HCT116 (cell line): Measurements from ENCODE around the gene PITPNM1. TPM values are rescaled to one million over a fixed set of nuclear protein-coding genes. Genes with fewer than 3 reads are reported as not detected.

Experiments used
- ATAC-seq: fragments of 200-7000 bp; cut with Tn5 transposase; 2 replicates; pipeline ENCODE4 v1.9.1; 2020; ENCODE audit warnings: mild to moderate bottlenecking, moderate library complexity
- BruUV-seq: library from RNA; stranded (reverse); fragments of 400-500 nt; replicated peaks from 2 replicates; lab custom pipeline; 2021; lab: Mats Ljungman, UMichigan
- CTCF ChIA-PET: fragments of 300-600 bp; sonication (Branson Sonifier 250); formaldehyde crosslinking; loops from one replicate; lab custom pipeline; 2021; ENCODE audit warnings: antibody characterized with exemption; lab: Charles Lee
- POLR2A ChIA-PET: fragments of 300-600, 350-600 bp; sonication (Branson Sonifier 250); formaldehyde crosslinking; loops from one replicate; lab custom pipeline; 2021; ENCODE audit warnings: antibody characterized with exemption; lab: Charles Lee
- RAD21 ChIA-PET, 2 experiments: fragments of 300-600 bp; sonication (Branson Sonifier 250); formaldehyde crosslinking; loops; one replicate each; lab custom pipeline; 2023; ENCODE audit warnings: low total read pairs in 2 of 2; ENCODE audit not compliant: uncharacterized antibody in 2 of 2, unreplicated experiment in 2 of 2, low non-redundant PET in 1 of 2; lab: Charles Lee
- DNase-seq: peaks from one replicate; pipeline ENCODE4 v3.0.0-alpha.2; 2010; ENCODE audit warnings: low read depth, low spot score
- H2AFZ ChIP-seq: fragments of 200-600 bp; shearing (Covaris generic), sonication (generic); 2 replicates; pipeline ENCODE4 v1.6.1; 2017; ENCODE audit warnings: low read depth, mixed run types, mixed read lengths, antibody characterized with exemption, low read length; ENCODE audit not compliant: poor library complexity, severe bottlenecking
- H3K27ac ChIP-seq: 2 replicates; pipeline ENCODE4 v1.5.1; 2012; ENCODE audit warnings: low read depth, low read length
- H3K27me3 ChIP-seq: fragments of 200-600 bp; sonication (generic); 2 replicates; pipeline ENCODE4 v1.6.1; 2016; ENCODE audit warnings: mixed run types, low read length, mixed read lengths; ENCODE audit not compliant: insufficient read depth
- H3K36me3 ChIP-seq, 2 experiments: fragments of 200-500 bp in 1 of 2; fragments of 200-600 bp in 1 of 2; sonication (Bioruptor generic) in 1 of 2; sonication (generic) in 1 of 2; 2 replicates each; pipeline versions ENCODE4 v1.5.1 to v1.6.1; 2014 to 2016; ENCODE audit warnings: low read length in 2 of 2, inconsistent platforms in 1 of 2, mixed read lengths in 1 of 2, mixed run types in 1 of 2; ENCODE audit not compliant: insufficient read depth in 2 of 2, control insufficient read depth in 1 of 2
- H3K4me1 ChIP-seq, 2 experiments: fragments of 200-600 bp in 1 of 2; sonication (generic) in 1 of 2; 2 replicates each; pipeline versions ENCODE4 v1.5.1 to v1.6.1; 2012 to 2017; ENCODE audit warnings: low read length in 2 of 2, inconsistent platforms in 1 of 2, mild to moderate bottlenecking in 1 of 2, mixed read lengths in 1 of 2, mixed run types in 1 of 2, moderate library complexity in 1 of 2; ENCODE audit not compliant: insufficient read depth in 2 of 2, control insufficient read depth in 1 of 2
- H3K4me2 ChIP-seq: fragments of 200-600 bp; sonication (generic); 2 replicates; pipeline ENCODE4 v1.6.1; 2017; ENCODE audit warnings: mixed run types, low read length, mixed read lengths
- H3K4me3 ChIP-seq, 2 experiments: fragments of 200-600 bp in 1 of 2; sonication (generic) in 1 of 2; replicated peaks in 1 of 2; 2 replicates each; pipeline ENCODE4 v1.5.1; 2011 to 2016; ENCODE audit warnings: low read length in 2 of 2, control low read depth in 1 of 2, low read depth in 1 of 2, mild to moderate bottlenecking in 1 of 2, mixed read lengths in 1 of 2, mixed run types in 1 of 2
- H3K79me2 ChIP-seq: fragments of 200-600 bp; sonication (generic); 2 replicates; pipeline ENCODE4 v1.6.1; 2017; ENCODE audit warnings: mild to moderate bottlenecking, mixed run types, low read length, moderate library complexity, mixed read lengths; ENCODE audit not compliant: insufficient read depth
- H3K9ac ChIP-seq: fragments of 200-600 bp; sonication (generic); 2 replicates; pipeline ENCODE4 v1.6.1; 2016; ENCODE audit warnings: low read length, mixed read lengths
- H3K9me2 ChIP-seq: fragments of 200-600 bp; sonication (generic), shearing (Covaris generic); 2 replicates; pipeline ENCODE4 v1.6.1; 2017; ENCODE audit warnings: mixed run types, mild to moderate bottlenecking, moderate library complexity; ENCODE audit not compliant: insufficient read depth
- H3K9me3 ChIP-seq, 2 experiments: fragments of 200-500 bp in 1 of 2; fragments of 200-600 bp in 1 of 2; sonication (Bioruptor generic) in 1 of 2; sonication (generic) in 1 of 2; 2 replicates each; pipeline ENCODE4 v1.6.1; 2014 to 2017; ENCODE audit warnings: low read length in 2 of 2, mixed read lengths in 2 of 2, inconsistent platforms in 1 of 2, low read depth in 1 of 2, mild to moderate bottlenecking in 1 of 2, mixed run types in 1 of 2, moderate library complexity in 1 of 2; ENCODE audit not compliant: control insufficient read depth in 1 of 2, insufficient read depth in 1 of 2
- H4K20me1 ChIP-seq: fragments of 200-600 bp; sonication (generic), shearing (Covaris generic); 2 replicates; pipeline ENCODE4 v1.6.1; 2017; ENCODE audit warnings: mixed run types, mild to moderate bottlenecking, moderate library complexity; ENCODE audit not compliant: insufficient read depth
- ATF3 ChIP-seq: IDR thresholded peaks from 2 replicates; pipeline ENCODE4 v1.6.1; 2012
- CBX3 ChIP-seq: IDR thresholded peaks from 2 replicates; pipeline ENCODE4 v1.6.1; 2012; ENCODE audit warnings: low read depth
- EZH2 ChIP-seq: fragments of 200-600 bp; sonication (generic); IDR thresholded peaks from 2 replicates; pipeline ENCODE4 v1.6.1; 2017; ENCODE audit warnings: antibody characterized with exemption, mixed run types
- JUND ChIP-seq: IDR thresholded peaks from 2 replicates; pipeline ENCODE4 v1.6.1; 2012
- MAX ChIP-seq: IDR thresholded peaks from 2 replicates; pipeline ENCODE4 v1.6.1; 2012
- POLR2A ChIP-seq: IDR thresholded peaks from 2 replicates; pipeline ENCODE4 v1.7.0; 2011; ENCODE audit warnings: borderline replicate concordance; ENCODE audit not compliant: insufficient read depth, insufficient read length; ENCODE audit errors: extremely low read depth
- REST ChIP-seq: IDR thresholded peaks from 2 replicates; pipeline ENCODE4 v1.6.1; 2012; ENCODE audit warnings: low read depth
- SIN3A ChIP-seq: IDR thresholded peaks from 2 replicates; pipeline ENCODE4 v1.6.1; 2012; ENCODE audit warnings: low read depth
- SP1 ChIP-seq: IDR thresholded peaks from 2 replicates; pipeline ENCODE4 v1.6.1; 2012; ENCODE audit warnings: low read depth
- TCF7L2 ChIP-seq: IDR thresholded peaks from 2 replicates; pipeline ENCODE4 v1.7.0; 2011; ENCODE audit warnings: borderline replicate concordance, inconsistent platforms; ENCODE audit not compliant: insufficient read depth, insufficient read length; ENCODE audit errors: extremely low read depth
- ZBTB33 ChIP-seq: IDR thresholded peaks from 2 replicates; pipeline ENCODE4 v1.6.1; 2011; ENCODE audit warnings: mild to moderate bottlenecking, low read length, moderate library complexity; ENCODE audit not compliant: insufficient replicate concordance; ENCODE audit errors: extremely low read depth
- ZFX ChIP-seq: fragments of 450-650 bp; IDR thresholded peaks from 2 replicates; pipeline ENCODE4 v1.6.1; 2017
- ZNF274 ChIP-seq: fragments of 200-500 bp; sonication (Bioruptor generic); IDR thresholded peaks from 2 replicates; pipeline ENCODE4 v1.6.1; 2014; ENCODE audit warnings: mild to moderate bottlenecking, low read depth, low read length, inconsistent platforms
- intact Hi-C: fragments of 100-400 bp; cut with micrococcal nuclease; formaldehyde crosslinking; loops from 2 replicates; pipeline ENCODE4 v1.10.0; 2022
- total RNA-seq: library from RNA; stranded (reverse); gene quantifications from one replicate; pipeline ENCODE4 v1.2.1, GENCODE V29; 2021; ENCODE audit not compliant: unreplicated experiment

PITPNM1 gene
- total RNA-seq, 1 experiment from 2014 or later: 79.5 TPM

GRCh38 chr11:67492069-67492727 lies 13.0 kb downstream of the PITPNM1 start:
- no peak for DNase-seq
- no peaks in the 10 kb centered on the region for H3K9me3 ChIP-seq
- no peak overlapping the region for H3K4me3 ChIP-seq
- BruUV-seq: no TSS peak
- no peak overlapping the region for H2AFZ ChIP-seq
- H3K36me3 ChIP-seq: peaks cover 0 to 5% of the 10 kb centered on the region in 2 experiments; a peak in 2 of 4 replicates
- ATAC-seq: no peak
- intact Hi-C loops: no loop called here
- H4K20me1 ChIP-seq: no peaks in the 10 kb centered on the region
- H3K9me2 ChIP-seq: no peaks in the 10 kb centered on the region
- POLR2A ChIA-PET: no interaction called here
- H3K27me3 ChIP-seq: no peaks in the 10 kb centered on the region
- RAD21 ChIA-PET: no interaction called here
- CTCF ChIA-PET: no interaction called here
- H3K4me1 ChIP-seq: no peaks in the 10 kb centered on the region
- H3K27ac ChIP-seq: no peak overlapping the region
- no peak overlapping the region for H3K9ac ChIP-seq
- H3K79me2 ChIP-seq: no peaks in the 10 kb centered on the region
- TF ChIP-seq REST: no peak
- TF ChIP-seq CBX3: no peak
- TF ChIP-seq POLR2A: no peak
- no peak for TF ChIP-seq SP1
- no peak for TF ChIP-seq SIN3A
- no peak for TF ChIP-seq JUND
- TF ChIP-seq ZBTB33: no peak
- no peak for TF ChIP-seq TCF7L2
- no peak for TF ChIP-seq ATF3
- TF ChIP-seq ZNF274: no peak
- no peak for TF ChIP-seq ZFX
- no peak for TF ChIP-seq MAX
- TF ChIP-seq EZH2: no peak
- H3K4me2 ChIP-seq: no peak overlapping the region
